BLaER1 (cell line): ENCODE results near the gene NECTIN2.

Experiments used
- H3K27ac ChIP-seq: shearing (Covaris generic); formaldehyde crosslinking; 2 replicates; pipeline ENCODE4 v1.8.1; 2022
- H3K27me3 ChIP-seq: shearing (Covaris generic); formaldehyde crosslinking; 2 replicates; pipeline ENCODE4 v1.8.1; 2022
- H3K36me3 ChIP-seq: shearing (Covaris generic); formaldehyde crosslinking; 2 replicates; pipeline ENCODE4 v1.8.1; 2022
- H3K4me1 ChIP-seq: shearing (Covaris generic); formaldehyde crosslinking; 2 replicates; pipeline ENCODE4 v1.8.1; 2022
- H3K4me2 ChIP-seq: shearing (Covaris generic); formaldehyde crosslinking; 2 replicates; pipeline ENCODE4 v1.8.1; 2022
- H3K4me3 ChIP-seq: shearing (Covaris generic); formaldehyde crosslinking; 2 replicates; pipeline ENCODE4 v1.8.1; 2022
- H3K9ac ChIP-seq: shearing (Covaris generic); formaldehyde crosslinking; 2 replicates; pipeline ENCODE4 v1.8.1; 2022
- H3K9me3 ChIP-seq: shearing (Covaris generic); formaldehyde crosslinking; 2 replicates; pipeline ENCODE4 v1.8.1; 2022
- H4K20me1 ChIP-seq: shearing (Covaris generic); formaldehyde crosslinking; 2 replicates; pipeline ENCODE4 v1.8.1; 2022
- Cebpa-rat ChIP-seq: shearing (Covaris generic); IDR thresholded peaks from 2 replicates; pipeline ENCODE4 v1.8.1; 2022

NECTIN2 gene

GRCh38 chr19:44845612-44846454, at the start of gene NECTIN2:
Gene NECTIN2, plus strand, starts transcription at chr19:44846297. Its CDS starts 229 bp downstream, at chr19:44846526.
- Histone ChIP-seq H3K36me3 (no peaks in the 10 kb centered on the region), H3K4me3 (peak within 1 kb of the TSS; percentile 99), H3K27me3 (no peaks in the 10 kb centered on the region), H3K9ac (peak within 1 kb of the TSS; percentile 98), H3K27ac (peak within 1 kb of the TSS; percentile 99), H4K20me1 (peaks cover 32% of the 10 kb centered on the region), H3K4me2 (peak within 1 kb of the TSS; percentile 99), H3K4me1 (peaks cover 50% of the 10 kb centered on the region), H3K9me3 (no peaks in the 10 kb centered on the region)
- TF ChIP-seq Cebpa-rat, result no peak

- Histone ChIP-seq H3K27ac (peak overlapping the region; percentile 78), H3K4me1 (peaks cover 91% of the 10 kb centered on the region), H3K9ac (peak overlapping the region; percentile 53), H3K27me3 (no peaks in the 10 kb centered on the region), H3K36me3 (no peaks in the 10 kb centered on the region), H4K20me1 (no peaks in the 10 kb centered on the region), H3K4me2 (peak overlapping the region; percentile 88), H3K4me3 (0 out of 2 replicates have a peak overlapping the region, but pooled peaks have one; percentile 25), H3K9me3 (no peaks in the 10 kb centered on the region)
- no peak for TF ChIP-seq Cebpa-rat
Measured at GRCh38 chr19:44796701-44797115, 49.4 kb upstream of the NECTIN2 start.

- no peaks in the 10 kb centered on the region for H3K9me3 ChIP-seq
- peaks cover 70% of the 10 kb centered on the region for H3K4me1 ChIP-seq
- no peaks in the 10 kb centered on the region for H3K36me3 ChIP-seq
- no peak overlapping the region for H3K4me3 ChIP-seq
- no peaks in the 10 kb centered on the region for H3K27me3 ChIP-seq
- TF ChIP-seq Cebpa-rat, result no peak
- peak overlapping the region; percentile 88 for H3K4me2 ChIP-seq
- peak overlapping the region; percentile 73 for H3K27ac ChIP-seq
- H4K20me1 ChIP-seq, result no peaks in the 10 kb centered on the region
- peak overlapping the region; percentile 25; the same call in 1 of the 2 replicates for H3K9ac ChIP-seq
Measured at GRCh38 chr19:44799627-44800346, 46.3 kb upstream of the NECTIN2 start.

- Histone ChIP-seq H3K27me3 (no peaks in the 10 kb centered on the region), H3K9me3 (no peaks in the 10 kb centered on the region), H3K4me3 (no peak overlapping the region), H3K9ac (no peak overlapping the region), H3K36me3 (no peaks in the 10 kb centered on the region), H4K20me1 (no peaks in the 10 kb centered on the region), H3K4me2 (peak overlapping the region; percentile 88), H3K4me1 (peaks cover 63% of the 10 kb centered on the region), H3K27ac (peak overlapping the region; percentile 73)
- 0 out of 2 replicates have a peak, but pooled peaks have one; percentile 55 for TF ChIP-seq Cebpa-rat
Measured at GRCh38 chr19:44800461-44800860, 45.6 kb upstream of the NECTIN2 start.

- no peak for TF ChIP-seq Cebpa-rat
- Histone ChIP-seq H3K9me3 (no peaks in the 10 kb centered on the region), H3K9ac (no peak overlapping the region), H3K36me3 (no peaks in the 10 kb centered on the region), H3K4me3 (no peak overlapping the region), H3K27me3 (no peaks in the 10 kb centered on the region), H3K4me2 (0 out of 2 replicates have a peak overlapping the region, but pooled peaks have one; percentile 5), H3K4me1 (peaks cover 43% of the 10 kb centered on the region), H3K27ac (no peak overlapping the region), H4K20me1 (no peaks in the 10 kb centered on the region)
Measured at GRCh38 chr19:44803442-44804428, 42.4 kb upstream of the NECTIN2 start.

GRCh38 chr19:44806291-44806690, 39.8 kb upstream of the NECTIN2 start:
- TF ChIP-seq Cebpa-rat, result no peak
- Histone ChIP-seq H3K4me2 (no peak overlapping the region), H3K27ac (no peak overlapping the region), H3K4me3 (no peak overlapping the region), H3K27me3 (no peaks in the 10 kb centered on the region), H3K9me3 (no peaks in the 10 kb centered on the region), H3K9ac (no peak overlapping the region), H3K36me3 (no peaks in the 10 kb centered on the region), H4K20me1 (no peaks in the 10 kb centered on the region), H3K4me1 (peaks cover 34% of the 10 kb centered on the region)

- Histone ChIP-seq H3K36me3 (no peaks in the 10 kb centered on the region), H3K27me3 (no peaks in the 10 kb centered on the region), H3K9ac (no peak overlapping the region), H3K4me1 (peaks cover 34% of the 10 kb centered on the region), H3K4me3 (no peak overlapping the region), H3K9me3 (no peaks in the 10 kb centered on the region), H3K4me2 (no peak overlapping the region), H4K20me1 (no peaks in the 10 kb centered on the region), H3K27ac (no peak overlapping the region)
- no peak for TF ChIP-seq Cebpa-rat
Measured at GRCh38 chr19:44807162-44807561, 38.9 kb upstream of the NECTIN2 start.

- Histone ChIP-seq H3K27ac (no peak overlapping the region), H3K4me3 (no peak overlapping the region), H3K36me3 (no peaks in the 10 kb centered on the region), H3K4me2 (peak overlapping the region; percentile 98), H4K20me1 (no peaks in the 10 kb centered on the region), H3K9ac (no peak overlapping the region; the same call in 1 of the 2 replicates), H3K4me1 (peaks cover 34% of the 10 kb centered on the region), H3K9me3 (no peaks in the 10 kb centered on the region), H3K27me3 (no peaks in the 10 kb centered on the region)
- no peak for TF ChIP-seq Cebpa-rat
Measured at GRCh38 chr19:44807652-44808462, 38.2 kb upstream of the NECTIN2 start.
